Fibroblast of lung (primary cell): Measurements from ENCODE around the gene SDK1. TPM values are rescaled to one million over a fixed set of nuclear protein-coding genes. Genes with fewer than 3 reads are reported as not detected.

Experiments
- DNase-seq, 2 donors: peaks; one replicate each; pipeline versions ENCODE4 v3.0.0 to v3.0.0-alpha.2; 2010; ENCODE audit warnings: low read depth in 2 of 2
- H2AFZ ChIP-seq: 2 replicates; pipeline ENCODE4 v1.5.1; 2012; ENCODE audit warnings: low read length, control low read depth, inconsistent platforms
- H3K27ac ChIP-seq: 2 replicates; pipeline ENCODE4 v1.5.1; 2011; ENCODE audit warnings: low read length, control low read depth; ENCODE audit not compliant: insufficient read depth
- H3K27me3 ChIP-seq: 2 replicates; pipeline ENCODE4 v1.5.1; 2011; ENCODE audit warnings: mild to moderate bottlenecking, low read length; ENCODE audit not compliant: control insufficient read depth, insufficient read depth
- H3K36me3 ChIP-seq: 2 replicates; pipeline ENCODE4 v1.5.1; 2011; ENCODE audit warnings: low read length; ENCODE audit not compliant: control insufficient read depth, insufficient read depth
- H3K4me1 ChIP-seq: 2 replicates; pipeline ENCODE4 v1.5.1; 2011; ENCODE audit warnings: low read length; ENCODE audit not compliant: control insufficient read depth, insufficient read depth; ENCODE audit errors: extremely low read depth
- H3K4me2 ChIP-seq: 2 replicates; pipeline ENCODE4 v1.5.1; 2011; ENCODE audit warnings: low read length, control low read depth; ENCODE audit not compliant: insufficient read depth; ENCODE audit errors: extremely low read depth
- H3K4me3 ChIP-seq, 4 experiments: fragments of 200-600 bp in 1 of 4; sonication (generic) in 1 of 4; replicated peaks in 1 of 4; 2 replicates each; pipeline ENCODE4 v1.5.1; 2011 to 2016; ENCODE audit warnings: low read length in 4 of 4, low read depth in 3 of 4, mild to moderate bottlenecking in 3 of 4, control low read depth in 2 of 4, inconsistent platforms in 1 of 4, mixed read lengths in 1 of 4; ENCODE audit not compliant: insufficient read depth in 1 of 4; ENCODE audit errors: control extremely low read depth in 1 of 4
- H3K79me2 ChIP-seq: 2 replicates; pipeline ENCODE4 v1.5.1; 2012; ENCODE audit warnings: mild to moderate bottlenecking, low read length, inconsistent platforms; ENCODE audit not compliant: control insufficient read depth, insufficient read depth
- H3K9ac ChIP-seq: 2 replicates; pipeline ENCODE4 v1.5.1; 2011; ENCODE audit warnings: mild to moderate bottlenecking, low read length, control low read depth; ENCODE audit not compliant: insufficient read depth
- H3K9me3 ChIP-seq: 2 replicates; pipeline ENCODE4 v1.5.1; 2012; ENCODE audit warnings: low read depth, low read length; ENCODE audit not compliant: control insufficient read depth, insufficient read depth
- H4K20me1 ChIP-seq: 2 replicates; pipeline ENCODE4 v1.5.1; 2011; ENCODE audit warnings: low read length; ENCODE audit not compliant: control insufficient read depth, insufficient read depth; ENCODE audit errors: extremely low read depth
- CTCF ChIP-seq, 2 donors: IDR thresholded peaks in 1 of 2; conservative IDR thresholded peaks in 1 of 2; 1 replicate in 1 of 2; 2 replicates in 1 of 2; pipeline ENCODE4 v1.5.1; 2011 to 2012; ENCODE audit warnings: low read length in 2 of 2, control low read depth in 1 of 2, inconsistent platforms in 1 of 2, low read depth in 1 of 2, mild to moderate bottlenecking in 1 of 2
- EZH2 ChIP-seq: IDR thresholded peaks from 2 replicates; pipeline ENCODE4 v1.5.1; 2012; ENCODE audit warnings: low read length, control low read depth, mild to moderate bottlenecking; ENCODE audit errors: missing control alignments
- polyA plus RNA-seq, 2 donors: library from polyadenylated mRNA; depleted of rRNA in 1 of 2; stranded (reverse) in 1 of 2; unstranded in 1 of 2; fragments of >200 nt; gene quantifications; 2 replicates each; pipeline ENCODE4 v1.2.1, GENCODE V29; 2011 to 2012; ENCODE audit warnings: missing spikeins in 1 of 2
- total RNA-seq: library from RNA; depleted of rRNA; stranded (reverse); fragments of >200 nt; gene quantifications from 2 replicates; pipeline ENCODE4 v1.2.1, GENCODE V29; 2014

The SDK1 gene
- total and polyA plus RNA-seq, 2 donors (not counting 1 experiment from before 2014, with no cell fraction given) = 1.0 to 8.6 TPM

DNA sequence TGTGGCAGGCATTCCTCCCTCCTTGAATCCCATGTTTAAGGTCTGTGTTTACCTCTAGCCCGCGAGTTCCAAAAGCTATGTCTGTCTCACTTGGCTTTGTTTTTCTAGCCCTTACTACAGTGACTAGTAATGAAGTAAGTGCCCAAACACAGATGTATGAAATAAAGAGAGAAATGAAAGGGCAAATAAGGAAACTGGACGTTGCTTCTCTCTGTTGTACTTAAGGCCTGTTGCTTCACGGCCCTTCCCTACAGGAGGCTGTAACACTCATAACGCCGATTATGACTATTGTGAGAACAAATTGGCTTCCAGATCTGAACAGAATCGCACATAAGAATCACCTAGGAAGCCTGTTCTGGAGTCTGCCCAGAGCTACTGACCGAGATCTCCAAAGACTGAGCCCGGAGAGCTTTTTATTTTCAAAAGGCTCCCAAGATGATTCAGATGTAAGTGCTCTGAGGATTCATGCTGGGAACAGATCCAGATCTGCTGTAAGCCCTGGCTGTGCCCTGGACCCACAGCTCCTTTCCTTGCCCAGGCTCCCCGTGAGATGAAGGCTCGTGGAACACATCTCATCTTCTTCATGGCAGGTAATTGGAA lies 432.6 kb downstream of the SDK1 start:
- Histone ChIP-seq H3K79me2 (no peaks in the 10 kb centered on the region), H2AFZ (no peak overlapping the region), H3K36me3 (no peaks in the 10 kb centered on the region), H3K27ac (no peak overlapping the region), H3K4me2 (peak overlapping the region; percentile 59), H3K27me3 (no peaks in the 10 kb centered on the region), H4K20me1 (no peaks in the 10 kb centered on the region), H3K9ac (no peak overlapping the region), H3K9me3 (no peaks in the 10 kb centered on the region), H3K4me3 (peak overlapping the region in 1 of 4 experiments; percentile 19), H3K4me1 (no peaks in the 10 kb centered on the region)
- peak; percentile 63 for DNase-seq
- TF ChIP-seq CTCF (conservative IDR thresholded peaks at IDR 0.05 in 1 of 2, IDR thresholded peaks at IDR 0.05 in 1 of 2; ENCODE audit: low read depth in 1 of 2, low read length in 2 of 2) (no peak), EZH2 (no peak)

GRCh38 chr7:3738964-3739363 lies 437.9 kb downstream of the SDK1 start:
- Histone ChIP-seq H3K79me2 (no peaks in the 10 kb centered on the region), H3K9ac (no peak overlapping the region), H3K4me3 (no peak overlapping the region), H3K27ac (no peak overlapping the region), H3K36me3 (no peaks in the 10 kb centered on the region), H3K27me3 (no peaks in the 10 kb centered on the region), H3K4me1 (no peaks in the 10 kb centered on the region), H3K4me2 (no peak overlapping the region), H2AFZ (no peak overlapping the region), H3K9me3 (no peaks in the 10 kb centered on the region), H4K20me1 (no peaks in the 10 kb centered on the region)
- TF ChIP-seq EZH2 (no peak), CTCF (conservative IDR thresholded peaks at IDR 0.05 in 1 of 2, IDR thresholded peaks at IDR 0.05 in 1 of 2; ENCODE audit: low read depth in 1 of 2, low read length in 2 of 2) (no peak)
- peak in 1 of 2 donors; percentile 24 for DNase-seq

- TF ChIP-seq EZH2 = no peak
- no peak for TF ChIP-seq CTCF (conservative IDR thresholded peaks at IDR 0.05 in 1 of 2, IDR thresholded peaks at IDR 0.05 in 1 of 2; ENCODE audit: low read depth in 1 of 2, low read length in 2 of 2)
- Histone ChIP-seq H3K4me3 (no peak overlapping the region), H3K9ac (no peak overlapping the region), H2AFZ (no peak overlapping the region), H3K79me2 (no peaks in the 10 kb centered on the region), H3K4me2 (no peak overlapping the region), H3K36me3 (no peaks in the 10 kb centered on the region), H3K27me3 (no peaks in the 10 kb centered on the region), H3K9me3 (no peaks in the 10 kb centered on the region), H3K27ac (no peak overlapping the region), H4K20me1 (no peaks in the 10 kb centered on the region), H3K4me1 (no peaks in the 10 kb centered on the region)
- no peak for DNase-seq
These were observed 438.9 kb downstream of the SDK1 start for GRCh38 chr7:3739983-3740382.
